Measurements from ENCODE around the gene ETS2. TPM values are rescaled to one million over a fixed set of nuclear protein-coding genes. Genes with fewer than 3 reads are reported as not detected.
A peak's percentile ranks its signal among the peaks of the same experiment; 100 is the strongest.

The ETS2 gene
- total and polyA plus RNA-seq, 2 experiments from 2014 or later: 4.4 to 7.3 TPM

DNA sequence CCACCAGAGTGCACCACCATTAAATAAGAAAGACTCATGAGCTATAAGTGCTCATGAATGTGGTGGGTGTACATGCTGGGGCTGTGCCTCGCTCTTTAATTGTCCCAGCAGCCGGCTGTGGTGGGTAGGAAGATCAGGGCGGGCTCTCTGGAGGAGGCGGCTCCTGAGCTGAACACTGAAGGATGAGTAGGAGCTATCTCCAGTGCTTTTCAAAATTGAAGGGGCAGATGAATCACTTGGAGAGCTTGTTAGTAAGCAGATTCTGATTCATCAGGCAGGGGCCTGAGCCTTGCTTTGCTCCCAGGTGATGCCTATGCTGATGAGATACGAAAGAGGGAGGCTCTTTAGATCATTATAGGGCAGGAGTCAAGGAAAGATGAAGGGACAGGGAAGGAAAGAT lies 54.1 kb downstream of the ETS2 start:
- Histone ChIP-seq H3K9me2 (ENCODE audit: insufficient read depth) (no peaks in the 10 kb centered on the region), H3K4me2 (ENCODE audit: unreplicated experiment) (no peak overlapping the region), H3K27me3 (replicated peaks; ENCODE audit: insufficient read depth) (no peaks in the 10 kb centered on the region), H3K36me3 (ENCODE audit: low read depth) (no peaks in the 10 kb centered on the region), H4K20me1 (ENCODE audit: insufficient read depth) (no peaks in the 10 kb centered on the region), H3K79me2 (ENCODE audit: insufficient read depth) (no peaks in the 10 kb centered on the region), H3K4me1 (ENCODE audit: insufficient read depth) (no peaks in the 10 kb centered on the region), H3K9me3 (ENCODE audit: low read depth) (no peaks in the 10 kb centered on the region), H3F3A (ENCODE audit: insufficient read depth) (no peaks in the 10 kb centered on the region), H3K4me3 (no peak overlapping the region), H3K9ac (no peak overlapping the region), H3K27ac (no peak overlapping the region), H2AFZ (no peak overlapping the region)
- TF ChIP-seq EZH2 (IDR thresholded peaks at IDR 0.05; ENCODE audit: insufficient read depth, poor library complexity, severe bottlenecking): no peak
- no peak for TF ChIP-seq EZH2phosphoT487 (IDR thresholded peaks at IDR 0.05; ENCODE audit: insufficient read depth, low read depth)
- 62 to 68% methylated on average over 5 of the region's 5 CpGs for WGBS, 2 experiments (ENCODE audit: low coverage in 1 of 2, low lambda C conversion rate in 2 of 2, missing lambda C conversion rate in 2 of 2)
- in situ Hi-C loops (cut with MboI): no loop called here
- DNase-seq: peak; percentile 44

- Histone ChIP-seq H3K4me2 (ENCODE audit: unreplicated experiment) (no peak overlapping the region), H2AFZ (no peak overlapping the region), H3K9ac (no peak overlapping the region), H4K20me1 (ENCODE audit: insufficient read depth) (no peaks in the 10 kb centered on the region), H3K4me1 (ENCODE audit: insufficient read depth) (no peaks in the 10 kb centered on the region), H3F3A (ENCODE audit: insufficient read depth) (no peaks in the 10 kb centered on the region), H3K36me3 (ENCODE audit: low read depth) (no peaks in the 10 kb centered on the region), H3K27me3 (replicated peaks; ENCODE audit: insufficient read depth) (no peaks in the 10 kb centered on the region), H3K27ac (no peak overlapping the region), H3K9me2 (ENCODE audit: insufficient read depth) (no peaks in the 10 kb centered on the region), H3K9me3 (ENCODE audit: low read depth) (no peaks in the 10 kb centered on the region), H3K79me2 (ENCODE audit: insufficient read depth) (no peaks in the 10 kb centered on the region), H3K4me3 (no peak overlapping the region)
- no peak for TF ChIP-seq EZH2 (IDR thresholded peaks at IDR 0.05; ENCODE audit: insufficient read depth, poor library complexity, severe bottlenecking)
- no peak for TF ChIP-seq EZH2phosphoT487 (IDR thresholded peaks at IDR 0.05; ENCODE audit: insufficient read depth, low read depth)
- 57 to 73% methylated on average over 6 of the region's 6 CpGs for WGBS, 2 experiments (ENCODE audit: low coverage in 1 of 2, low lambda C conversion rate in 2 of 2, missing lambda C conversion rate in 2 of 2)
- in situ Hi-C loops (cut with MboI): no loop called here
- no peak for DNase-seq
These were observed 55.3 kb downstream of the ETS2 start for GRCh38 chr21:38861056-38861455.

GRCh38 chr21:38861989-38862683 lies 56.4 kb downstream of the ETS2 start:
- in situ Hi-C loops (cut with MboI): no loop called here
- Histone ChIP-seq H3K9me2 (ENCODE audit: insufficient read depth) (no peaks in the 10 kb centered on the region), H3K79me2 (ENCODE audit: insufficient read depth) (no peaks in the 10 kb centered on the region), H3K4me2 (ENCODE audit: unreplicated experiment) (no peak overlapping the region), H3K27ac (no peak overlapping the region), H3F3A (ENCODE audit: insufficient read depth) (no peaks in the 10 kb centered on the region), H3K4me3 (no peak overlapping the region), H3K4me1 (ENCODE audit: insufficient read depth) (no peaks in the 10 kb centered on the region), H2AFZ (no peak overlapping the region), H3K9ac (no peak overlapping the region), H3K36me3 (ENCODE audit: low read depth) (no peaks in the 10 kb centered on the region), H3K27me3 (replicated peaks; ENCODE audit: insufficient read depth) (no peaks in the 10 kb centered on the region), H4K20me1 (ENCODE audit: insufficient read depth) (no peaks in the 10 kb centered on the region), H3K9me3 (ENCODE audit: low read depth) (no peaks in the 10 kb centered on the region)
- TF ChIP-seq EZH2 (IDR thresholded peaks at IDR 0.05; ENCODE audit: insufficient read depth, poor library complexity, severe bottlenecking) (no peak), EZH2phosphoT487 (IDR thresholded peaks at IDR 0.05; ENCODE audit: insufficient read depth, low read depth) (no peak)
- no peak for DNase-seq
- 78 to 81% methylated on average over 8 of the region's 8 CpGs for WGBS, 2 experiments (ENCODE audit: low coverage in 1 of 2, low lambda C conversion rate in 2 of 2, missing lambda C conversion rate in 2 of 2)

DNA sequence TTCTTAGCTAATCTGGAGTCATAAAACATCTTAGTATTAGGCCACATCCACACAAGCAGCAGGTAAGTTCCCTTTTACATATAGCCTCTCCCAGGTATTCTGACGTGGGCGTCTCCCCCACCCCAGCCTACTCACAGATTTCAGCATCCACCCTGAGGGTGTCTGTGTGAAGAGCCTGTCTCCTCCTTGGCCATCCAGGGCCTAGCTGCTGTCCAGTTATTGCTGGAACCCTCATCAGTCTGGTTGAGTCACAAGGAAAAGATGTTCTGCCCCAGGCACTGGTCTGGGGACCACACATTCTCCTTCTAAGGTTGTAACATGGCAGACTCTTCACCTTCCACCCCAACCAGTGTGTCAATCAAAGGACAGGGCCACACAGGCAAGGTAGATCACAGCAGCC lies 57.6 kb downstream of the ETS2 start:
- in situ Hi-C loops (cut with MboI): no loop called here
- Histone ChIP-seq H3K27me3 (replicated peaks; ENCODE audit: insufficient read depth) (no peaks in the 10 kb centered on the region), H2AFZ (no peak overlapping the region), H3K36me3 (ENCODE audit: low read depth) (no peaks in the 10 kb centered on the region), H3K4me1 (ENCODE audit: insufficient read depth) (no peaks in the 10 kb centered on the region), H3K4me3 (no peak overlapping the region), H4K20me1 (ENCODE audit: insufficient read depth) (no peaks in the 10 kb centered on the region), H3K9me2 (ENCODE audit: insufficient read depth) (no peaks in the 10 kb centered on the region), H3K4me2 (ENCODE audit: unreplicated experiment) (no peak overlapping the region), H3K27ac (no peak overlapping the region), H3K79me2 (ENCODE audit: insufficient read depth) (no peaks in the 10 kb centered on the region), H3F3A (ENCODE audit: insufficient read depth) (no peaks in the 10 kb centered on the region), H3K9ac (no peak overlapping the region), H3K9me3 (ENCODE audit: low read depth) (no peaks in the 10 kb centered on the region)
- no peak for TF ChIP-seq EZH2 (IDR thresholded peaks at IDR 0.05; ENCODE audit: insufficient read depth, poor library complexity, severe bottlenecking)
- TF ChIP-seq EZH2phosphoT487 (IDR thresholded peaks at IDR 0.05; ENCODE audit: insufficient read depth, low read depth): no peak
- no peak for DNase-seq
- 89 to 96% methylated on average over 2 of the region's 2 CpGs for WGBS, 2 experiments (ENCODE audit: low coverage in 1 of 2, low lambda C conversion rate in 2 of 2, missing lambda C conversion rate in 2 of 2)

Data from GM23248 (cell line).